Sigmoid colon (tissue), 7 donors: ENCODE data around the gene MEGF11. TPM values are rescaled to one million over a fixed set of nuclear protein-coding genes. Genes with fewer than 3 reads are reported as not detected.

ENCODE experiments used
- DNase-seq: peaks from one replicate; pipeline ENCODE4 v3.0.0-alpha.2; 2019
- H3K27ac ChIP-seq, 4 donors: fragments of 200-600 bp; sonication (generic); one replicate each; pipeline ENCODE4 v1.5.1; 2016 to 2019; ENCODE audit warnings: mild to moderate bottlenecking in 1 of 4
- H3K27me3 ChIP-seq, 3 donors: fragments of 200-600 bp; sonication (generic); one replicate each; pipeline ENCODE4 v1.5.1; 2019; ENCODE audit warnings: mild to moderate bottlenecking in 1 of 3
- H3K36me3 ChIP-seq, 4 donors: fragments of 200-600 bp; sonication (generic); one replicate each; pipeline ENCODE4 v1.5.1; 2016 to 2019
- H3K4me1 ChIP-seq, 4 donors: fragments of 200-600 bp; sonication (generic); one replicate each; pipeline ENCODE4 v1.5.1; 2017 to 2019
- H3K4me3 ChIP-seq, 4 donors: fragments of 200-600 bp; sonication (generic); one replicate each; pipeline ENCODE4 v1.5.1; 2017 to 2019; ENCODE audit warnings: mild to moderate bottlenecking in 2 of 4, moderate library complexity in 1 of 4
- H3K9me3 ChIP-seq, 4 donors: fragments of 200-600 bp in 3 of 4; sonication (generic) in 3 of 4; one replicate each; pipeline versions ENCODE4 v1.5.1 to v1.6.1; 2013 to 2019
- EP300 ChIP-seq, 4 donors: sonication (generic); formaldehyde crosslinking; IDR thresholded peaks; one replicate each; pipeline ENCODE4 v1.6.1; 2017; ENCODE audit warnings: antibody characterized with exemption in 4 of 4
- POLR2A ChIP-seq, 2 donors: fragments of 450-650 bp; IDR thresholded peaks; one replicate each; pipeline ENCODE4 v1.6.1; 2016; ENCODE audit warnings: antibody characterized with exemption in 2 of 2, mild to moderate bottlenecking in 2 of 2, moderate library complexity in 2 of 2
- POLR2AphosphoS5 ChIP-seq, 4 donors: sonication (generic); formaldehyde crosslinking; IDR thresholded peaks; one replicate each; pipeline ENCODE4 v1.6.1; 2017; ENCODE audit warnings: antibody characterized with exemption in 4 of 4
- WGBS, 2 donors: extraction: QIAGEN DNeasy Blood & Tissue Kit; methylation state at CpG; one replicate each; pipeline ENCODE4 v1.1.7; 2013; 5-methylcytosine and 5-hydroxymethylcytosine counted together
- intact Hi-C: fragments of 100-400 bp; cut with DNase I; formaldehyde crosslinking; loops from one replicate; pipeline ENCODE4 v1.15.1; 2023
- polyA plus RNA-seq, 3 donors: library from polyadenylated mRNA; stranded (reverse); fragments of 200-250 nt; gene quantifications; one replicate each; pipeline ENCODE4 v1.2.3, GENCODE V29; 2013
- total RNA-seq, 4 donors: library from RNA; depleted of rRNA; stranded (reverse); fragments of >200 nt; gene quantifications; one replicate each; pipeline ENCODE4 v1.1.0, GENCODE V29; 2016
- TF ChIP-seq, protein P1 (sequence below), 4 experiments: fragments of 450-650 bp in 3 of 4; fragments of 200-600 bp in 1 of 4; IDR thresholded peaks; one replicate each; pipeline ENCODE4 v1.5.1; 2016 to 2019; ENCODE audit warnings: antibody characterized with exemption in 4 of 4, mild to moderate bottlenecking in 3 of 4, moderate library complexity in 2 of 4
- donor health status: healthy with polysubstance abuse.
- donor health status: Bipolar disorder and iron deficiency.
- donor health status: healthy.

The MEGF11 gene
- total and polyA plus RNA-seq, 7 donors, result 0.04 TPM; not detected in 6

DNA sequence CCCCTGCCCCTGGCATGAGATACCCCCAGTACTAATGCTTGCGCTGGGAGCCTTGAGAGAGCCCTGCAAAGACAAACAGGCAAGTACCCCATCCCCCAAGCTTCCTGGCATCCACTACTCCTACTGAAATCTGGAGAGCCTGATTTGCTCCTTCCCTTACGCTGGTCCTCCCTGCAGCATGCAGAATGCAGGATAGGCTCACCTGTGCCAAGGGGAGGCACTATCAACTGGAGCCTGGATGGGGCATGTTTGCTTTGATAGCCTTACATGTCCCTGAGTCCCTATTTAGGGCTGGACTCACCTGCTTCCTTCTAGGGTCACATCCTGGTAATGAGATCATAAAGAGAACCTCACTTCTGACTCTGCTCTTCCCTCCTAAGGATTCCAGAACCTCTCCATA is 341.3 kb downstream of the MEGF11 start:
- Histone ChIP-seq H3K27me3 (no peaks in the 10 kb centered on the region), H3K4me1 (peaks cover 0 to 10% (median 7%) of the 10 kb centered on the region in 4 donors), H3K36me3 (peaks cover 0 to 21% (median 5%) of the 10 kb centered on the region in 4 donors), H3K4me3 (no peak overlapping the region), H3K9me3 (no peaks in the 10 kb centered on the region), H3K27ac (no peak overlapping the region)
- no peak for TF ChIP-seq EP300 (IDR thresholded peaks at IDR 0.05)
- no peak for TF ChIP-seq POLR2A (IDR thresholded peaks at IDR 0.05)
- no peak for TF ChIP-seq POLR2AphosphoS5 (IDR thresholded peaks at IDR 0.05)
- 97 to 99% methylated on average over 2 of the region's 2 CpGs for WGBS, 2 donors
- intact Hi-C loops, result no loop called here
- DNase-seq, result no peak

DNA sequence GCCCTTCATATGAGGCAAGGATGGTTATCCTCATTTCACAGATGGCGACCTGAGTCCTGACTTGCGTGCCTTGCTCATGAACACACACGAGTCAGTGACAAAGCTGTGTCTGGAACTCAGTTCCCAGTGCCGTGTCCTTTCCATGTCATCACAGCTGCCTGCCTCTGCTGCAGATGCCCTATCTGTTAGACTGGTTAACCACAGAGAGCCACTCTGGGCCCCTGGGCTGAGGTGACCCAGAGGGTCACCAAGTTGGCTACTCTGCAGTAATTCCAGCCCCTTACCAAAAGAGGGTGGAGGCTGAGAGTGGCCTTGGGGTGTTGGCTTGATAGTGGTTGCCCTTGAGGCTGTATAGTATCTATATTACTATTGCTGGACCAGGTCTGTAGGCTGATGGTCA is 343.2 kb downstream of the MEGF11 start:
- 97 to 98% methylated on average over 4 of the region's 4 CpGs for WGBS, 2 donors
- no peak for DNase-seq
- Histone ChIP-seq H3K27me3 (no peaks in the 10 kb centered on the region), H3K9me3 (no peaks in the 10 kb centered on the region), H3K27ac (no peak overlapping the region), H3K36me3 (peaks cover 0 to 29% (median 8%) of the 10 kb centered on the region in 4 donors), H3K4me1 (no peaks in the 10 kb centered on the region), H3K4me3 (no peak overlapping the region)
- TF ChIP-seq POLR2AphosphoS5 (IDR thresholded peaks at IDR 0.05), result no peak
- TF ChIP-seq EP300 (IDR thresholded peaks at IDR 0.05), result no peak
- TF ChIP-seq, protein P1, sequence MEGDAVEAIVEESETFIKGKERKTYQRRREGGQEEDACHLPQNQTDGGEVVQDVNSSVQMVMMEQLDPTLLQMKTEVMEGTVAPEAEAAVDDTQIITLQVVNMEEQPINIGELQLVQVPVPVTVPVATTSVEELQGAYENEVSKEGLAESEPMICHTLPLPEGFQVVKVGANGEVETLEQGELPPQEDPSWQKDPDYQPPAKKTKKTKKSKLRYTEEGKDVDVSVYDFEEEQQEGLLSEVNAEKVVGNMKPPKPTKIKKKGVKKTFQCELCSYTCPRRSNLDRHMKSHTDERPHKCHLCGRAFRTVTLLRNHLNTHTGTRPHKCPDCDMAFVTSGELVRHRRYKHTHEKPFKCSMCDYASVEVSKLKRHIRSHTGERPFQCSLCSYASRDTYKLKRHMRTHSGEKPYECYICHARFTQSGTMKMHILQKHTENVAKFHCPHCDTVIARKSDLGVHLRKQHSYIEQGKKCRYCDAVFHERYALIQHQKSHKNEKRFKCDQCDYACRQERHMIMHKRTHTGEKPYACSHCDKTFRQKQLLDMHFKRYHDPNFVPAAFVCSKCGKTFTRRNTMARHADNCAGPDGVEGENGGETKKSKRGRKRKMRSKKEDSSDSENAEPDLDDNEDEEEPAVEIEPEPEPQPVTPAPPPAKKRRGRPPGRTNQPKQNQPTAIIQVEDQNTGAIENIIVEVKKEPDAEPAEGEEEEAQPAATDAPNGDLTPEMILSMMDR (IDR thresholded peaks at IDR 0.05), result no peak
- no peak for TF ChIP-seq POLR2A (IDR thresholded peaks at IDR 0.05)
- intact Hi-C loops, result no loop called here

DNA sequence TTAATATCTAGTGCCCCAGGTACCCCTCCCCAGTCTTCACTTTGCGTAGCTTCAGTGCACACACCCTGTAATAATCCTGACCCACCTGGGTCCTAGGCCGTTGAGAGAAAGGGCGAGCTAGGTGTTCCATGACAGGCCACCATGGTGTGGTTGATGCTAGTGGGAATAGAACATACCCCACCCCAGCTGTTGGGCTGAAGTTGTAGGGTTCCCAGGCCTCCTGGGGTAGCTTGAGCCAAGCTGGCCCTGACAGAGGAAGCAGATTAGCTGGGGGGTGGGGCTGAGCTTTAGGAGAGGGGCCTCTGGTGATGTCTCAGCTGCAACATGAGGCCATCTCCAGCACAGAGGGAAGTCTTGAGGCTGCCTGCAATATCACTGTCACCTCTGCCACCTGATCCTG is 343.7 kb downstream of the MEGF11 start:
- no peaks in the 10 kb centered on the region for H3K27me3 ChIP-seq
- H3K36me3 ChIP-seq, result peaks cover 0 to 34% (median 8%) of the 10 kb centered on the region in 4 donors
- TF ChIP-seq POLR2A (IDR thresholded peaks at IDR 0.05), result no peak
- TF ChIP-seq, protein P1 (IDR thresholded peaks at IDR 0.05), result no peak
- no peak for TF ChIP-seq POLR2AphosphoS5 (IDR thresholded peaks at IDR 0.05)
- no peak for TF ChIP-seq EP300 (IDR thresholded peaks at IDR 0.05)
- no peak for DNase-seq
- intact Hi-C loops, result no loop called here
- WGBS, 2 donors, result 93 to 97% methylated on average over 3 of the region's 3 CpGs
- no peaks in the 10 kb centered on the region for H3K4me1 ChIP-seq
- H3K4me3 ChIP-seq, result no peak overlapping the region
- no peak overlapping the region for H3K27ac ChIP-seq
- no peaks in the 10 kb centered on the region for H3K9me3 ChIP-seq

DNA sequence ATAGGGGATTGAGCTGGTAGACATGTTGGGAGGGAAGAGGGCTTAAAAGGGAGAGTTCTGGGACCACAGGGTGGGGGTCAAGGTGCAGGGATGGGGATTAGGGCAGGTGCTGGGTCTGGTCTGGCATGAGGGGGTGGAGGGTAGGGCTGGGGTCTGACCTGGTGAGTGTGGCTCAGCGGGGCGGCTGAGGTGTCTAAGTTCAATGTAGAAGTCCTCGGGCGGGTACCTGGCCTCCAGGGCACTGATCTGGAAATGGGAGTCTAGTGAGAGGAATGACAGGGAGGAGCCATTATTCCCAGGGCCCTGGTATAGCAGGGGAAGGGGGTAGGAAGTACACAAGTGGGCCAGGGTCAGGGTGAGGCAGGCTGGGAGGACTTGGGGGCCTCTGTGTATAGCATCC is 344.7 kb downstream of the MEGF11 start:
- no peak for TF ChIP-seq EP300 (IDR thresholded peaks at IDR 0.05)
- no peak for TF ChIP-seq POLR2A (IDR thresholded peaks at IDR 0.05)
- TF ChIP-seq, protein P1 (IDR thresholded peaks at IDR 0.05), result no peak
- no peak for TF ChIP-seq POLR2AphosphoS5 (IDR thresholded peaks at IDR 0.05)
- Histone ChIP-seq H3K4me1 (no peaks in the 10 kb centered on the region), H3K4me3 (no peak overlapping the region), H3K27ac (no peak overlapping the region), H3K36me3 (peaks cover 0 to 41% (median 8%) of the 10 kb centered on the region in 4 donors), H3K9me3 (no peaks in the 10 kb centered on the region), H3K27me3 (no peaks in the 10 kb centered on the region)
- DNase-seq, result no peak
- 95 to 99% methylated on average over 4 of the region's 4 CpGs for WGBS, 2 donors
- intact Hi-C loops, result no loop called here

DNA sequence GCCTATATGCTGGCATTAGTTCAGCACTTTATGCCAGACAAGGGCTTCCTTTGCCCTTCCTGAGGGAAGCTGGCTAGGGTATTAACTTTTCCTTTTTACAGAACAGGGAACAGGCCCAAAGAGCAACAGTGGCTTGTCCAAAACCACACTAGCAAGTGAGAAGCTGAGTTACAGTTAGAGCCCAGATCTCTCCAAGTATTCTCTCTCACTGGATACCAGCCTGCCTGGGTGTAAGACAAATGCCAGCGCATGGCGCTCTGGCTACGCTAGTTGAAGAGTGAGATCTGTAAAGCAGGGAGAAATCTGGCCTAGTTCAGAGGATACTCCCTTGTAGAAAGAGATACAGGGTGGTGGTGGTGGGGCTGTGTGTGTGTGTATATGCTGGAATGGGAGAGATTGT is 345.9 kb downstream of the MEGF11 start:
- intact Hi-C loops, result no loop called here
- no peaks in the 10 kb centered on the region for H3K4me1 ChIP-seq
- H3K36me3 ChIP-seq, result peaks cover 0 to 41% (median 8%) of the 10 kb centered on the region in 4 donors
- TF ChIP-seq POLR2A (IDR thresholded peaks at IDR 0.05), result no peak
- no peak for TF ChIP-seq EP300 (IDR thresholded peaks at IDR 0.05)
- TF ChIP-seq POLR2AphosphoS5 (IDR thresholded peaks at IDR 0.05), result no peak
- TF ChIP-seq, protein P1 (IDR thresholded peaks at IDR 0.05), result no peak
- DNase-seq, result no peak
- no peaks in the 10 kb centered on the region for H3K27me3 ChIP-seq
- WGBS, 2 donors, result 99% methylated on average over 3 of the region's 3 CpGs
- H3K4me3 ChIP-seq, result no peak overlapping the region
- no peaks in the 10 kb centered on the region for H3K9me3 ChIP-seq
- H3K27ac ChIP-seq, result no peak overlapping the region
